Fibroblast of lung (primary cell): ENCODE data around the gene VIPR2.

ENCODE experiments used
- CTCF ChIP-seq, 2 donors: IDR thresholded peaks in 1 of 2; conservative IDR thresholded peaks in 1 of 2; 1 replicate in 1 of 2; 2 replicates in 1 of 2; pipeline ENCODE4 v1.5.1; 2011 to 2012; ENCODE audit warnings: low read length in 2 of 2, control low read depth in 1 of 2, inconsistent platforms in 1 of 2, low read depth in 1 of 2, mild to moderate bottlenecking in 1 of 2
- EZH2 ChIP-seq: IDR thresholded peaks from 2 replicates; pipeline ENCODE4 v1.5.1; 2012; ENCODE audit warnings: low read length, control low read depth, mild to moderate bottlenecking; ENCODE audit errors: missing control alignments

GRCh38 chr7:159193543-159194090 is 49.0 kb upstream of the VIPR2 start:
- TF ChIP-seq CTCF (conservative IDR thresholded peaks at IDR 0.05 in 1 of 2, IDR thresholded peaks at IDR 0.05 in 1 of 2; ENCODE audit: low read depth in 1 of 2, low read length in 2 of 2) (no peak), EZH2 (no peak)
